Measurements from ENCODE around the gene ABCC5.

DNA sequence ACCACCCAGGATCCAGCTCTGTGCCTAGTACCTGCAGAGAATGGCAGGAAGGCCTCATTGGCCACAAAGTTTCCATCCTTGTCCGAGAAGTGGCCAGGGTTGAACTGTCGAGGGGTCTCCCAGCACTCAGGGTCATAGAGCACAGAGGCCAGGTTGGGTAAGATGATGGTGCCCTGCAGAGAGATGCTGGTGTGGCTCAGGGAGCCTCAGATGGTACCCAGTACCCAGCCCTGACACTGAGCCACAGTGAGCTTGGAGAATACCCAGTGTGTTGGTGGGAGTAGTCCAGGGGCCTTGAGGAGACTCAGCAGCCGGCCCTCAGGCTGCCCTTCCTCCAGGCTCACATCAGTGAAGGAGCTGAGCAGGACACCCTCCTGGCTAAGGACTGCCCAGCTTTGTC, 121.5 kb downstream of the ABCC5 start:
- TF ChIP-seq, protein P1, sequence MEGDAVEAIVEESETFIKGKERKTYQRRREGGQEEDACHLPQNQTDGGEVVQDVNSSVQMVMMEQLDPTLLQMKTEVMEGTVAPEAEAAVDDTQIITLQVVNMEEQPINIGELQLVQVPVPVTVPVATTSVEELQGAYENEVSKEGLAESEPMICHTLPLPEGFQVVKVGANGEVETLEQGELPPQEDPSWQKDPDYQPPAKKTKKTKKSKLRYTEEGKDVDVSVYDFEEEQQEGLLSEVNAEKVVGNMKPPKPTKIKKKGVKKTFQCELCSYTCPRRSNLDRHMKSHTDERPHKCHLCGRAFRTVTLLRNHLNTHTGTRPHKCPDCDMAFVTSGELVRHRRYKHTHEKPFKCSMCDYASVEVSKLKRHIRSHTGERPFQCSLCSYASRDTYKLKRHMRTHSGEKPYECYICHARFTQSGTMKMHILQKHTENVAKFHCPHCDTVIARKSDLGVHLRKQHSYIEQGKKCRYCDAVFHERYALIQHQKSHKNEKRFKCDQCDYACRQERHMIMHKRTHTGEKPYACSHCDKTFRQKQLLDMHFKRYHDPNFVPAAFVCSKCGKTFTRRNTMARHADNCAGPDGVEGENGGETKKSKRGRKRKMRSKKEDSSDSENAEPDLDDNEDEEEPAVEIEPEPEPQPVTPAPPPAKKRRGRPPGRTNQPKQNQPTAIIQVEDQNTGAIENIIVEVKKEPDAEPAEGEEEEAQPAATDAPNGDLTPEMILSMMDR (IDR thresholded peaks at IDR 0.05; ENCODE audit: low read depth, low read length): no peak
- TF ChIP-seq POLR2A (IDR thresholded peaks at IDR 0.05; ENCODE audit: extremely low read depth, insufficient read length): no peak

Measured in NB4 (cell line).